ENCODE data around the gene ZMIZ2.

Gene ZMIZ2

GRCh38 chr7:44811571-44811970, 62.9 kb downstream of the ZMIZ2 start:
- no peaks in the 10 kb centered on the region for H3K36me3 ChIP-seq (ENCODE audit: control insufficient read depth, insufficient read depth, low read length)
- TF ChIP-seq CTCF (IDR thresholded peaks at IDR 0.05), result no peak
- no peaks in the 10 kb centered on the region for H3K9me3 ChIP-seq (ENCODE audit: control insufficient read depth, low read length)
- no peaks in the 10 kb centered on the region for H3K4me1 ChIP-seq
- H3K79me2 ChIP-seq, result no peaks in the 10 kb centered on the region
- no peak overlapping the region for H2AFZ ChIP-seq
- H3K4me3 ChIP-seq (ENCODE audit: low read depth, low read length), result no peak overlapping the region
- H3K9ac ChIP-seq, result no peak overlapping the region
- H3K4me2 ChIP-seq (ENCODE audit: low read length), result no peak overlapping the region
- no peak overlapping the region for H3K27ac ChIP-seq
- H3K27me3 ChIP-seq (ENCODE audit: control insufficient read depth, insufficient read depth, low read length), result no peaks in the 10 kb centered on the region

GRCh38 chr7:44814919-44815318, 66.3 kb downstream of the ZMIZ2 start:
- Histone ChIP-seq H3K36me3 (ENCODE audit: control insufficient read depth, insufficient read depth, low read length) (no peaks in the 10 kb centered on the region), H3K9ac (no peak overlapping the region), H3K27me3 (ENCODE audit: control insufficient read depth, insufficient read depth, low read length) (no peaks in the 10 kb centered on the region), H3K4me1 (no peaks in the 10 kb centered on the region), H3K4me3 (ENCODE audit: low read depth, low read length) (no peak overlapping the region), H3K27ac (no peak overlapping the region), H2AFZ (no peak overlapping the region), H3K79me2 (no peaks in the 10 kb centered on the region), H3K9me3 (ENCODE audit: control insufficient read depth, low read length) (no peaks in the 10 kb centered on the region), H3K4me2 (ENCODE audit: low read length) (no peak overlapping the region)
- no peak for TF ChIP-seq CTCF (IDR thresholded peaks at IDR 0.05)

- H3K4me2 ChIP-seq (ENCODE audit: low read length), result no peak overlapping the region
- no peak overlapping the region for H3K27ac ChIP-seq
- no peaks in the 10 kb centered on the region for H3K27me3 ChIP-seq (ENCODE audit: control insufficient read depth, insufficient read depth, low read length)
- H3K36me3 ChIP-seq (ENCODE audit: control insufficient read depth, insufficient read depth, low read length), result no peaks in the 10 kb centered on the region
- H3K4me1 ChIP-seq, result no peaks in the 10 kb centered on the region
- no peaks in the 10 kb centered on the region for H3K9me3 ChIP-seq (ENCODE audit: control insufficient read depth, low read length)
- H3K9ac ChIP-seq, result no peak overlapping the region
- no peaks in the 10 kb centered on the region for H3K79me2 ChIP-seq
- no peak overlapping the region for H2AFZ ChIP-seq
- no peak overlapping the region for H3K4me3 ChIP-seq (ENCODE audit: low read depth, low read length)
- TF ChIP-seq CTCF (IDR thresholded peaks at IDR 0.05), result no peak
Measured at GRCh38 chr7:44819292-44819691, 70.6 kb downstream of the ZMIZ2 start.
